Right forelimb (tissue), 1 donor: ENCODE data around the gene GRAMD1C.
A peak's percentile ranks its signal among the peaks of the same experiment; 100 is the strongest.
"Not testable (repeated sequence)": the region's sequence is repeated elsewhere in the genome, so short reads cannot be mapped to it uniquely, and the experiment has no call there.

ENCODE experiments used
- DNase-seq: peaks from one replicate; pipeline ENCODE4 v3.0.0-alpha.2; 2018

Gene GRAMD1C

GRCh38 chr3:113838631-113839209 is at the start of gene GRAMD1C:
GRAMD1C (plus strand) TSS chr3:113838788; CDS start chr3:113838910, 122 bp downstream.
- DNase-seq, result peak; percentile 90

- no peak for DNase-seq
Observed at GRCh38 chr3:113791381-113791780, 47.2 kb upstream of the GRAMD1C start.

- DNase-seq, result no peak
Observed at GRCh38 chr3:113794526-113794925, 44.1 kb upstream of the GRAMD1C start.

- no peak for DNase-seq
Observed at GRCh38 chr3:113795693-113796092, 42.9 kb upstream of the GRAMD1C start.

- DNase-seq, result no peak
Observed at GRCh38 chr3:113802795-113803455, 35.7 kb upstream of the GRAMD1C start.

GRCh38 chr3:113804661-113805060 is 33.9 kb upstream of the GRAMD1C start:
- DNase-seq, result no peak

GRCh38 chr3:113805249-113805648 is 33.3 kb upstream of the GRAMD1C start:
- DNase-seq, result no peak

GRCh38 chr3:113812854-113813253 is 25.7 kb upstream of the GRAMD1C start:
- DNase-seq, result no peak

GRCh38 chr3:113819866-113820265 is 18.7 kb upstream of the GRAMD1C start:
- no peak for DNase-seq

GRCh38 chr3:113825090-113825489 is 13.5 kb upstream of the GRAMD1C start:
- no peak for DNase-seq

- DNase-seq, result no peak
Observed at GRCh38 chr3:113828600-113828999, 10.0 kb upstream of the GRAMD1C start.

GRCh38 chr3:113829576-113830354 is 8.8 kb upstream of the GRAMD1C start:
- no peak for DNase-seq

GRCh38 chr3:113831103-113831355 is 7.6 kb upstream of the GRAMD1C start:
- DNase-seq, result no peak

- no peak for DNase-seq
Observed at GRCh38 chr3:113832477-113833164, 6.0 kb upstream of the GRAMD1C start.

- DNase-seq, result no peak
Observed at GRCh38 chr3:113834983-113835382, 3.6 kb upstream of the GRAMD1C start.

- DNase-seq, result no peak
Observed at GRCh38 chr3:113839551-113839950, 963 bp downstream of the GRAMD1C start.

GRCh38 chr3:113844622-113845222 is 6.1 kb downstream of the GRAMD1C start:
- DNase-seq, result no peak

- no peak for DNase-seq
Observed at GRCh38 chr3:113847247-113847646, 8.7 kb downstream of the GRAMD1C start.

- DNase-seq, result no peak
Observed at GRCh38 chr3:113847664-113848461, 9.3 kb downstream of the GRAMD1C start.

- DNase-seq, result not testable (repeated sequence)
Observed at GRCh38 chr3:113849071-113849470, 10.5 kb downstream of the GRAMD1C start.

- DNase-seq, result not testable (repeated sequence)
Observed at GRCh38 chr3:113849841-113850240, 11.3 kb downstream of the GRAMD1C start.

GRCh38 chr3:113850391-113850790 is 11.8 kb downstream of the GRAMD1C start:
- DNase-seq, result not testable (repeated sequence)
